HG02642 (cell line): Measurements from ENCODE around the gene SYPL2.
"Not testable (repeated sequence)": the region's sequence is repeated elsewhere in the genome, so short reads cannot be mapped to it uniquely, and the experiment has no call there.

Experiments
- ATAC-seq: cut with Tn5 transposase; IDR thresholded peaks from one replicate; pipeline ENCODE4 v1.9.1; 2021; ENCODE audit warnings: mild to moderate bottlenecking; ENCODE audit not compliant: unreplicated experiment, poor library complexity

SYPL2 gene

GRCh38 chr1:109468903-109469302 lies 2.6 kb downstream of the SYPL2 start:
- no peak for ATAC-seq

DNA sequence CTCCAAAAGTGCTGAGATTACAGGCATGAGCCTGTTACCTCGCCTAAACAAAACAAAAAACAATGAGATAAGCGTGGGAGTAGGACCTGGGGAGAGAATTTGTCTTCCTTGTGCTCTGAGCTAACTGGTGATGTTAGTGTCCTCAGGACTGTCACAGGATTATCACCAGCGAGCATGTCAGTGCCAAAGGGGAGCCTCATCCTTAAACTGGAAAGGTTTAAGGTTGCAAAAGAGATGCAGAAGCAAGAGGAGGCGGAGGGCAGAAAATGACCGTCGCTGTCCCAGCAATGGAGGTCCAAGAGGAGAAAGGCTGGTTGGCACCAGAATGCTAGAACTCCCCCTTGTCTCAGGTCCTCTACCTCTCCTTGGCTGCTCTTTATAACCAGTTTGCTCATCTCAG lies 3.9 kb downstream of the SYPL2 start:
- no peak for ATAC-seq

DNA sequence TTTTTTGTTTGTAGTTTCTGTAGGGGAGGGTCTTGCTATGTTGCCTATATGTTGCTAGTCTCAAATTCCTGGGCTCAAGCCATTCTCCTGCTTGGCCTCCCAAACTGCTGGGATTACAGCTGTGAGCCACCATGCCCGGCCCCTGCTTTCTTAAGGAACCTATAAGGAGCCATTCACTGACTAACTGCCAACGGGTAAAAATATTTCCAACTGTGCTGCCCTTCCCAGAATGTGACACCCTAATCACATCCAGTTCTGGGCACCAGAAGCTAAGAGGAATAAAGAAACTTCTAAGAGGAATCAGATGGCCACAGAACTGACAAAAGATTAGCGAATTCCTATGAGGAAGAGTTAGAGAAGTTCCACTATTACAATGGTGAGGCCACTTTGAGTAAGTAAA lies 6.4 kb downstream of the SYPL2 start:
- no peak for ATAC-seq

- ATAC-seq: not testable (repeated sequence)
Observed at GRCh38 chr1:109473284-109474057, 7.1 kb downstream of the SYPL2 start.

DNA sequence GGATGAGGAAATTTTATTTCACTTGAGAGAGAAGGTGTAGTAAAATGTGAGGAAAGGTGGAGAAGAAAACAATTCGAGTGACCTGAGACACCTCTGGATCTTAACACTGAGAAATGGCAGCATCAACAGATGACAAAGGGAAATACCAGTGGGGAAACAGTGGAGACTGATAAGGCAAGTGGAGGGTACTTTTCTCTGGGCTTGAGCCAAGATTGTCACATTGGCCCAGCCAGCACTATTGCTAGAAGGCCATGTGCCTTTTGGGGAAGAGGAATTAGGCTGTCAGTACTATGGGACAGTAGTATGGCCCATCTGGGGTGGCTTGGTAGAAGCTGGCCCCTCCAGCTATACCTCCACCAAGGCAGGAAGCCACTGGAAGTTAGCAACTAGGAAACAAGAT lies 8.4 kb downstream of the SYPL2 start:
- ATAC-seq: no peak

DNA sequence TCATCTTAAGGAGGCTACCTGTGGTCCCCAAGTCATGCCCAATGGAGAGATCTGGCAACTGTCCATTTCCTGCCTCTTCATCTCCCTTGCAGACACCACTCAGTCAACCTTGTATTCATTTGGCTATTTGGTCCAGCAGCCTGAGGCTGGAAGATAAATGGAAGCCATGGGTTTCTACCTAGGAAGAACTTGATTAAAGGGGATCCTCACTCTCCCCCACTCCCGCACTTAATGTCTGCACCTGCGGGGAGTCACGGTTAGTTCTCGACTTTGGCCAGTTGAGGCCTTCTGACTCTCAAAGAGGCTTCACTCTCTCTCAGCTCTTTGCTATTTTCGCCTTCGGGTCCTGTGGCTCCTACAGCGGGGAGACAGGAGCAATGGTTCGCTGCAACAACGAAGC lies 8.9 kb downstream of the SYPL2 start:
- no peak for ATAC-seq

DNA sequence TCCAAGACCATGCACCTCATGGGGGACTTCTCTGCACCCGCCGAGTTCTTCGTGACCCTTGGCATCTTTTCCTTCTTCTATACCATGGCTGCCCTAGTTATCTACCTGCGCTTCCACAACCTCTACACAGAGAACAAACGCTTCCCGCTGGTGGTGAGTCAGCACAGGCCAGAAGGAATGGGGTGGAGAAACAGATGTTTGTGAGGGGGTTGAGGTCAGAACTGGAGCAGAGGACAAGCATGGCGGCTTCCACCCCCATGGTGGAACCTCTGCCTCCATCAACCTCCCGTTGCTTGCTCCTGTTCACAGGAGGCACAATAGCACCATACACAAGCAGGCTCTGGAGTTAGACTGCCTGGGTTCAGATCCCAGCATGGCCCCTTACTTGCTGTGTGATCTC lies 10.5 kb downstream of the SYPL2 start:
- no peak for ATAC-seq

DNA sequence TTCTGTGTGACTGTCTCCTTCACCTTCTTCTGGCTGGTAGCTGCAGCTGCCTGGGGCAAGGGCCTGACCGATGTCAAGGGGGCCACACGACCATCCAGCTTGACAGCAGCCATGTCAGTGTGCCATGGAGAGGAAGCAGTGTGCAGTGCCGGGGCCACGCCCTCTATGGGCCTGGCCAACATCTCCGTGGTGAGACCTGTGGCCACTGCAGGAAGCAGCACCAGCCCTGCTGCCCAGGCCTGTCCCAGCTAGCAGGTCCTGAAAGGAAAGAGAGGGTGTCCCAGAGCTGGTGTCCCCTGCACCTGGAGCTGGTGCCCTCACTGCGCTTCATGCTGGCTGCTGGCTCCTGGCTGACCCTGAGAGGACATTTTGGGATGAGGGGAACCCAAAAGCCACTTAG lies 11.5 kb downstream of the SYPL2 start:
- no peak for ATAC-seq

- ATAC-seq: no peak
Observed at GRCh38 chr1:109478806-109479205, 12.5 kb downstream of the SYPL2 start.

DNA sequence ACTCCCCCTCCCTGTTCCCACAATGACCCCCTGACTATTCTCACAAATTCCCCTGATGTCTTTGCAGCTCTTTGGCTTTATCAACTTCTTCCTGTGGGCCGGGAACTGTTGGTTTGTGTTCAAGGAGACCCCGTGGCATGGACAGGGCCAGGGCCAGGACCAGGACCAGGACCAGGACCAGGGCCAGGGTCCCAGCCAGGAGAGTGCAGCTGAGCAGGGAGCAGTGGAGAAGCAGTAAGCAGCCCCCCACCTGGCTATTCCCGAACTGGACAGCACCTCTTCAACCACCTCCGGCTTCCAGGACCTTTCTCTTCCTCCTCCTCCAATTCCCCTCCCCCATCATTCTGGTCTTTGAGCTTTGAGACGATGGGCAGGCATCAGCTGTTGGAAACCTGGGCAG lies 13.0 kb downstream of the SYPL2 start:
- ATAC-seq: no peak

DNA sequence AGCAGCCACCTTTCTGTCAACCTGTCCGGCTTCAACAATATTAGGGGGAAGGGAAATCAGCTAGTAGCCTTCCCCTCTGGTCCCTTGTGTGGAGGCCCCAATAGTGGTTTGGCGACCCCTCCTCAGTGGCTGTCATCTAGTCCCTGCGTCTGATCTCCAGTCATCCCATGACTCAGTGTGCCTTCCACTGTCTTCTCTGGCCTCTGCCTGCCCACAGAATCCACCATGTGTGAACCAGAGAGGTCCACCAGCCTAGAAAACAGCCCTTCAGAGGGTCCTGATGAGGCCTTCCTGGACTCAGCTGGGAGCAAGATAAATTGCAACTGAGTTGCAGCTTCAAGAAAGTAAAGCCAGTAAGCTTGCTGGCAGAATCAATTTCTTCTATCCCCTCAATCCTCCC lies 13.6 kb downstream of the SYPL2 start:
- no peak for ATAC-seq

DNA sequence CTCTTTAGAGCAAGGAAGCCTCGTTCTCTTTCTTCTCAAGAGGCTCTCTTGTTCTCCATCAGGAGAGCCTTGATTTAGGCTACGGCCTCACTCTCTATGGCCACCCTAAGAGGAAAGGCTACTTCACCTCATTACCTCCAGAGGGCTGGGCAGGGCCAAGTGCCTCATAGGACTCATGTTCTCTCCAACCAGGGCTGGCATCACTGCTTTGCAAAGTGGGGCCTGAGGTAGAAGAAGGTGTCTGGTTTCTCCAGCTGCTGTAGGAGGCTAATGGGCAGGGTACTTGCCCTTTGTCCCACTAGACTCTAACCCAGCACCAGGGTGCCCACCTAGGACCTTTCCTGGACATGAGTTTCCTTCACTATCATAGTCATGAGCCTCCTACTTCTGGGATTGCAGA lies 15.3 kb downstream of the SYPL2 start:
- no peak for ATAC-seq

DNA sequence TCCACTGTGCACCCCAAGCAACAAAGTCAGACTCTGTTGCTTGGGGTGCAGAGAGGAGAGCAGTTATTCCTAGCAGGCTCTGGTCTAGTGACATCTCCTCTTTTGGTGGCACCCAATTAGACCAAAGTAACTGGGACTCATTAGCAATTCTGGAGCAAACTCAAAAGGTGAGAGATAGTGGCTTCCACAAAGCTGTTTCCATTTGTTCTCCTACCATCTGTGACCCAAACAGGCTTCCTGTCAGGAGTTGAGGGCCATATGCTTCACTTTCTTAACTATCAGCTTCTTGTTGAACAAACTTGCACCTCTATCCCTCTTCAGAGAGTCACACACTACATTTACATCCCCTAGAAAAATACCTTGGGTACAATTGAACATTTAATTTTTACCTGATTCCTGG lies 15.9 kb downstream of the SYPL2 start:
- no peak for ATAC-seq

- ATAC-seq: peak; percentile 16
Observed at GRCh38 chr1:109482791-109483671, 16.7 kb downstream of the SYPL2 start.

DNA sequence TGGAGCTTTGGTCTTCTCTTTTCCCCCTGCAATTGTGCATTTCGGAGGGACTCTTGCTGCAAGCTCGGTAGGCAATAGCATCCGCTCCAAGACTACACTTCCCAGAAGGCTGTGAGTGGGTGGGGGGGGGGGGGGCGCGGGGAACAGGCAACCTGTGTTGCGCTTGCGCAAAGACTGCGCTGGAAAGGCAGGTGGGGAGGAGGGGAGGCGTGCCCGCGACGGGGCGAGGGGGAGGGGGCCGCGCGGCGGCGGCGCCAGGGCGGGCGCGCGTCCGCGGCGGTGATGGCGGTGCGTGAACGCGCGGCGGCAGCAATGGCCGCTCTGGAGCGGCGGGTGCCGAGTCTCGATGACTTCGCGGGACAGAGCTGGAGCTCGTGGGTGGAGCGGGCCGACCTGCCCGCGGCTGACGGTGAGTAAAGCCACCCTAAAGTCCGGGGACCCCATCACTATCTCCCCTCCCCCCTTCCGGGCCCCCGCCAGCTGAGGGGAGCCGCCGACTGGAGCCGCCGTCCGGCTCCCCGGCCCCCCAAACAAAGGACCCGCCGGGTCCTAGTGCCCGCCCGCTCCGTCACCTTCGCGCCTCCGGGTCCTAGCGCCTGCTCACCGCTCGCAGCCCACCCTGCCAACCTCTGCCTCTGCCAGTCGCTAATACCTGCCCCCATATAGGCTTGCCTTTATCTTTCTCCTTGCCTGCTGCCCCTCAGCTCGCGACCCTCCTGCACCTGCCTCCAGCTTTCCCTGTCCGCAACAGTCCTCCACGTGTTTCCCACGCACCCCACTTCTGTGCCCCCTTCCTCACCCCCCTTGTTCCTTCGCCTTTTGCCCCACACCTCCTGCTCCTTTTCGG lies 17.5 kb downstream of the SYPL2 start, which contains the start of gene ATXN7L2:
Gene ATXN7L2, plus strand, starts transcription at position 234 of the 847 bp plus-strand sequence. Its CDS starts 49 bp downstream, at position 283.
- ATAC-seq: peak; percentile 87

GRCh38 chr1:109484519-109484975 lies 18.2 kb downstream of the SYPL2 start:
- ATAC-seq: no peak

DNA sequence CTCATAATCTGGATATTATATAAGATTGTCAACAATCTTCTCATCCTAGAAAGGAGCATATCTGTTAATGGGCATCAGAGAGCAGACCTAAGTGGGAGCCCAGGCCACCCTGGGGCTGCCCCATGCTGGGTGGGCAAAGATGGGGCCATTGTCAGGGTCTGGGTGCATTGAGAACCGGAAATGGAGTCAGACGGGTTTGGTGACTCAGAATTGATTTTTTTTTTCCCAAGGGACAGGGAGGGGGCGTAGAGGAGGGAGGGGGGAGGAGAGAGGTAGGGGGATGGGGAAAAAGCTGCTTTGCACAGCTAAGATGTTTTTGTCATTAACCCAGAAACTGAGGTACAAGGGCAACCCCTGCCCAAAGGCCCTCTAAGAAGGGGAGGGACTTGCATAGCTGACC lies 18.7 kb downstream of the SYPL2 start:
- no peak for ATAC-seq

GRCh38 chr1:109487261-109487660 lies 20.9 kb downstream of the SYPL2 start:
- no peak for ATAC-seq

DNA sequence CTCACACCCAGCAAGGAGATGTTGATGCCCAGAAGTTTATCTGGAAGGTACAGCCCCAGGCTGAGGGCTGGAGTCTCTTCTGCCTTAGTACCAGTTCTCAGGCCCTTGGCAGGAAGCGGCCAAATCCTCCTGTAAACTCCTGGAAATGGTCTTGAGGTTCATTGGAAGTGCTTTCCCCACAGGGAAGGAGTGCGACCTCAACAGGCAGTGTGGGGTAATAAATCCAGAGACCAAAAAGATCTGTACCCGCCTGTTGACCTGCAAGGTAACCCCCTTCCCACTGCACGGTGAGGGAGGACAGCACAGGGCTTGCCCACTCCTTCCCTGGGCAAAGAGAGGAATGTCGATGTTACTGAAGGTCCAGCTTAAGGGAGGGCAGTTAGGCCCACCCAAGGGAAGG lies 21.9 kb downstream of the SYPL2 start:
- no peak for ATAC-seq

DNA sequence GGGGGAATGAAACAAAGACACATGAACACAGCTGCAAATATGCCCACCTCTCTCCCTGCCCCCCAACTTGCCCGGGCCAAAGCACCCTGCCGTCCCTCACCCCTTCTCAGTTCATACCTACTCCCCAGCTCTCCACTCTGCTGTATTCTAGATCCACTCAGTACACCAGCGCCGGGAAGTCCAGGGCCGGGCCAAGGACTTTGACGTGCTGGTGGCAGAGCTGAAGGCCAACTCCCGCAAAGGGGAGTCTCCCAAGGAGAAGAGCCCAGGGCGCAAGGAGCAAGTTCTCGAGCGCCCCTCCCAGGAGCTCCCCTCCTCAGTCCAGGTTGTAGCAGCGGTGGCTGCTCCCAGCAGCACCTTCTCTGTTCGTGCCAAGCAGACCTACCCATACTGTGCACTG lies 22.4 kb downstream of the SYPL2 start:
- ATAC-seq: no peak
